Measurements from ENCODE around the gene NTRK2.

Gene NTRK2

GRCh38 chr9:84978661-84979060 lies 309.1 kb downstream of the NTRK2 start:
- POLR2A ChIA-PET, result no interaction called here
- CTCF ChIA-PET, result no interaction called here
- TF ChIP-seq LEF1 (IDR thresholded peaks at IDR 0.05; ENCODE audit: borderline replicate concordance) (no peak), NFRKB (IDR thresholded peaks at IDR 0.05) (no peak), SUZ12 (IDR thresholded peaks at IDR 0.05) (no peak), L3MBTL2 (conservative IDR thresholded peaks at IDR 0.05) (no peak), FOXK2 (IDR thresholded peaks at IDR 0.05) (no peak), ZNF384 (IDR thresholded peaks at IDR 0.05) (no peak), BHLHE40 (IDR thresholded peaks at IDR 0.05; ENCODE audit: borderline replicate concordance) (no peak), TARDBP (IDR thresholded peaks at IDR 0.05) (no peak), ELF4 (IDR thresholded peaks at IDR 0.05) (no peak), ARNT (IDR thresholded peaks at IDR 0.05) (no peak), PKNOX1 (IDR thresholded peaks at IDR 0.05) (no peak), FOXA1 (IDR thresholded peaks at IDR 0.05) (no peak), HDGF (IDR thresholded peaks at IDR 0.05; ENCODE audit: borderline replicate concordance) (no peak), CTBP1 (IDR thresholded peaks at IDR 0.05; ENCODE audit: borderline replicate concordance) (no peak), SP1 (IDR thresholded peaks at IDR 0.05) (no peak), FOXM1 (IDR thresholded peaks at IDR 0.05; ENCODE audit: borderline replicate concordance) (no peak)
- no peak for DNase-seq (ENCODE audit: extremely low spot score)

DNA sequence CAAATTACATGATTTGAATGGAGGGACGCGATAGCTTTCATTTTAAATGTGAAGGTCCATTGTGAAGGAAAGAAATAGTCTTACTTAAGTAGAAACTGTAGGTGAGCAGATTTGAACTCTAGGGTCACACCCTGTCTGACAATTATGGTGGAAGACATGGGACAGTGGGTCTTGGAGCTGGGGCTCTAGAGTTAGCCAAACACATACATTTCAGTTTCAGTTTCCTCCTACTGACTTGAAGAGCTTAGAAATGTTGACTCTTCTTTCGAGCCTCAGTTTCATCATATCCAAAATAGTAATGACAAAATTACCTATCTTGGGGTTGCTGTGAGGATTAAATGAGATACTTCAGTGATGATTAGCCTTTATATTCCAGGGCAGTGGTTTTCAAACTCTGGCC lies 314.2 kb downstream of the NTRK2 start:
- TF ChIP-seq TARDBP (IDR thresholded peaks at IDR 0.05), result no peak
- TF ChIP-seq HDGF (IDR thresholded peaks at IDR 0.05; ENCODE audit: borderline replicate concordance), result no peak
- TF ChIP-seq LEF1 (IDR thresholded peaks at IDR 0.05; ENCODE audit: borderline replicate concordance), result no peak
- TF ChIP-seq ELF4 (IDR thresholded peaks at IDR 0.05), result no peak
- no peak for TF ChIP-seq FOXM1 (IDR thresholded peaks at IDR 0.05; ENCODE audit: borderline replicate concordance)
- TF ChIP-seq CTBP1 (IDR thresholded peaks at IDR 0.05; ENCODE audit: borderline replicate concordance), result no peak
- ChIA-PET CTCF (no interaction called here), POLR2A (no interaction called here)
- no peak for DNase-seq (ENCODE audit: extremely low spot score)

GRCh38 chr9:84988621-84989020 lies 319.1 kb downstream of the NTRK2 start:
- CTCF ChIA-PET, result no interaction called here
- POLR2A ChIA-PET, result no interaction called here
- TF ChIP-seq ARNT (IDR thresholded peaks at IDR 0.05), result no peak
- DNase-seq (ENCODE audit: extremely low spot score), result no peak

GRCh38 chr9:84990416-84990815 lies 320.9 kb downstream of the NTRK2 start:
- ChIA-PET CTCF (no interaction called here), POLR2A (no interaction called here)
- DNase-seq (ENCODE audit: extremely low spot score), result no peak
- TF ChIP-seq LEF1 (IDR thresholded peaks at IDR 0.05; ENCODE audit: borderline replicate concordance) (no peak), TARDBP (IDR thresholded peaks at IDR 0.05) (no peak), BHLHE40 (IDR thresholded peaks at IDR 0.05; ENCODE audit: borderline replicate concordance) (no peak), NFRKB (IDR thresholded peaks at IDR 0.05) (no peak), ARNT (IDR thresholded peaks at IDR 0.05) (no peak), HDGF (IDR thresholded peaks at IDR 0.05; ENCODE audit: borderline replicate concordance) (no peak), SUZ12 (IDR thresholded peaks at IDR 0.05) (no peak), CTBP1 (IDR thresholded peaks at IDR 0.05; ENCODE audit: borderline replicate concordance) (no peak)

DNA sequence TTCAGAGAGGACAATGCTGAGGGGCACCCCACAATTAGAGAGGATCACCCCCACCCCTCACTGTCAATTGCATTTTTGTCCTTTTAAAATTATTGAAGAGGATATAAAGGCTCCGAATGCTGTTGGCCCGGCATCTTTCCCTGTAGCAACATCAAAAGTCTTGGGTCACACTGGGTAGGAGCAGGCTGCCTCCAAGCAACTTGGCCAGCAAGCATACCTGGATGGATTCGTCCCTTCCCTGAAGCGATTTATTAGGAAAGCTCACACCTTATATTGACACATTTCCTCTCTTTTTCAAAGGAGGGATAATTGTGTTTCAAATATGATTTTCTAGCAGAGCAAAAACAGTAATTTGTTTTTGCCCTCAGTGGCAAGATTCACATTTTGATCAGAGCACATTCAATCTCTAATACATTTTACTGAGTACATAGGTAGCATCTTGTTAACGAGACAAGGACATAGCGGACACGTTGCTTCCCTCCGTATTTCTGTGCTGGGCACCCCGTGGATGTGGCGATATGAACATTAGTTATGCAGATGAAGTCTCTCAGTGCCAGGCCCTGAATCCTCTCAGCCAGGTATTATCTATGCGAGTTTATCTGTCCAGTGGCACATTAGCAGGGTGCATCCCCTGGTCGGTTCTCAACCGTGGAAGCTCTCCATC lies 321.5 kb downstream of the NTRK2 start:
- TF ChIP-seq ARNT (IDR thresholded peaks at IDR 0.05) (no peak), SUZ12 (IDR thresholded peaks at IDR 0.05) (no peak), ELF4 (IDR thresholded peaks at IDR 0.05) (no peak), CTBP1 (IDR thresholded peaks at IDR 0.05; ENCODE audit: borderline replicate concordance) (no peak), ZNF384 (IDR thresholded peaks at IDR 0.05) (no peak), FOXK2 (IDR thresholded peaks at IDR 0.05) (no peak), PKNOX1 (IDR thresholded peaks at IDR 0.05) (no peak), TARDBP (IDR thresholded peaks at IDR 0.05) (no peak), BHLHE40 (IDR thresholded peaks at IDR 0.05; ENCODE audit: borderline replicate concordance) (no peak), FOXM1 (IDR thresholded peaks at IDR 0.05; ENCODE audit: borderline replicate concordance) (no peak), L3MBTL2 (conservative IDR thresholded peaks at IDR 0.05) (no peak), NFRKB (IDR thresholded peaks at IDR 0.05) (no peak), SP1 (IDR thresholded peaks at IDR 0.05) (no peak)
- no peak for DNase-seq (ENCODE audit: extremely low spot score)
- ChIA-PET CTCF (no interaction called here), POLR2A (no interaction called here)

DNA sequence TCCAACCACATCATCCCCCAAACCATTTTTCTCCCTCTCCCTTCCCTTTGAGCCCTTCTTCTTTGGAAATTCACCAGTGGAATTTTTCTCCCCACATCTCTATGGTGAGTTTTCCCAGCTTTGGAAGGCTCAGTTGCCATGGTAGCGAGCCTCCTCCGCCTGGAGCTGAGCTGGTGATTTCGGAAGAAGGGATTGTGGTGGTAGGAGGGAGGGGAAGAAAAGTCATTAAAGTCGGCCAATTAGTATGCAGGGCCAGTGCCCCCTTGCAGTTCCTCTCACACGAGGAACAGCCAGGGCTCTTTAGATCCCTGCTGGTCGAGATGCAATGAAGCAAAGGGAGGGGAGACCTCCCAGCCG lies 322.0 kb downstream of the NTRK2 start:
- DNase-seq (ENCODE audit: extremely low spot score), result no peak
- ChIA-PET POLR2A (no interaction called here), CTCF (no interaction called here)
- TF ChIP-seq BHLHE40 (IDR thresholded peaks at IDR 0.05; ENCODE audit: borderline replicate concordance), result no peak
- no peak for TF ChIP-seq FOXM1 (IDR thresholded peaks at IDR 0.05; ENCODE audit: borderline replicate concordance)
- TF ChIP-seq SP1 (IDR thresholded peaks at IDR 0.05), result no peak
- TF ChIP-seq HDGF (IDR thresholded peaks at IDR 0.05; ENCODE audit: borderline replicate concordance), result no peak
- no peak for TF ChIP-seq ZNF384 (IDR thresholded peaks at IDR 0.05)
- no peak for TF ChIP-seq TARDBP (IDR thresholded peaks at IDR 0.05)

DNA sequence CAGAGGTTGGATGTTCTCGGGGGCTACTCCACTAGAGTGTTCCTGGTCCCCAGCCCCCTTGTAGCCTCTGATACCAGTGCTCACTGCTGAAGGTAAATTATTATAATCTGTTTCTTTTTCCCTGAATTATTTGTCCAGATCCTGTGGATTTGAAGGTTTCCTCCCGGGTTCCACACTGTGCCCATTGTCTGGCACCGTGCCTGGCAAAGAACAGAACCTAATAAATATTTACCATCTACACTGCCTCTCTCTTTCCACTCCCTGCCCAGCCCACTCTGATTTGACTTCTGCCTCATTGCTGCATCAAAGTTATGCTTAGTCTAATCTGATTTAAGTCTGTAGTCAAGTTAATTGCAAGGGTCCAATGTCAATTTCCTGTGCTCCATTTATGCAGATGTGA lies 322.9 kb downstream of the NTRK2 start:
- TF ChIP-seq ZNF384 (IDR thresholded peaks at IDR 0.05), result no peak
- ChIA-PET CTCF (no interaction called here), POLR2A (no interaction called here)
- no peak for DNase-seq (ENCODE audit: extremely low spot score)

DNA sequence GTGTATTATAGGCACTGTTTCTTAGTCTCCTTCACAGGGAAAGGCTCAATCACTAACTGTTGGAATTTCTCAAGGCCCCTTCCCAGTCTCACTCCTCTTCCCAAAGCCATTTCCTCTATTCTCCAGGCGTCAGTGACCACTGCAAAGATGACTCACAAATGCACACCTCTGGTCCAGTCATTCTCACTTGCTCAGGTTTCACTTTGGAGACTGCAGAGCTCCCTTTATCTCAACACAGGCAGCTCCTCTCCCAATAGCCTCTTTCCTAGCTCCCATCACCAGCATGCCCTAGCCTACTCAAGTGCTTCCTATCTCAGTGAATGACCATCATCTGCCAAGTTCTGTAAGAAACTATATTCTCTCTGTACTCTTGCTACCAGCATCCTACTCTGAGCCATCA lies 323.6 kb downstream of the NTRK2 start:
- TF ChIP-seq SP1 (IDR thresholded peaks at IDR 0.05) (no peak), CTBP1 (IDR thresholded peaks at IDR 0.05; ENCODE audit: borderline replicate concordance) (no peak), LEF1 (IDR thresholded peaks at IDR 0.05; ENCODE audit: borderline replicate concordance) (no peak), FOXK2 (IDR thresholded peaks at IDR 0.05) (no peak), ZNF384 (IDR thresholded peaks at IDR 0.05) (no peak), FOXA1 (IDR thresholded peaks at IDR 0.05) (no peak), ELF4 (IDR thresholded peaks at IDR 0.05) (no peak), NFRKB (IDR thresholded peaks at IDR 0.05) (no peak), PKNOX1 (IDR thresholded peaks at IDR 0.05) (no peak), ARNT (IDR thresholded peaks at IDR 0.05) (no peak), TARDBP (IDR thresholded peaks at IDR 0.05) (no peak), SUZ12 (IDR thresholded peaks at IDR 0.05) (no peak)
- no peak for DNase-seq (ENCODE audit: extremely low spot score)
- POLR2A ChIA-PET, result no interaction called here
- CTCF ChIA-PET, result no interaction called here

Measured in HEK293T (cell line).